Measurements from ENCODE around the gene CAB39L.

Gene CAB39L

GRCh38 chr13:49395878-49396380, 47.9 kb downstream of the CAB39L start:
- no peak for DNase-seq

- no peak for DNase-seq
These were observed 48.4 kb downstream of the CAB39L start for GRCh38 chr13:49395451-49395865.

- no peak for DNase-seq
These were observed 55.7 kb downstream of the CAB39L start for GRCh38 chr13:49388091-49388635.

GRCh38 chr13:49386664-49387063, 57.2 kb downstream of the CAB39L start:
- no peak for DNase-seq

GRCh38 chr13:49376121-49376520, 67.7 kb downstream of the CAB39L start:
- no peak for DNase-seq

- no peak for DNase-seq
These were observed 69.1 kb downstream of the CAB39L start for GRCh38 chr13:49374585-49375290.

- no peak for DNase-seq
These were observed 70.1 kb downstream of the CAB39L start for GRCh38 chr13:49373716-49374115.

- DNase-seq = no peak
These were observed 71.8 kb downstream of the CAB39L start for GRCh38 chr13:49371943-49372613.

GRCh38 chr13:49370371-49370770, 73.5 kb downstream of the CAB39L start:
- no peak for DNase-seq

- DNase-seq = no peak
These were observed 74.0 kb downstream of the CAB39L start for GRCh38 chr13:49369866-49370265.

GRCh38 chr13:49368688-49369087, 75.2 kb downstream of the CAB39L start:
- no peak for DNase-seq

GRCh38 chr13:49367640-49368422, 76.0 kb downstream of the CAB39L start:
- no peak for DNase-seq

GRCh38 chr13:49366841-49367240, 77.0 kb downstream of the CAB39L start:
- DNase-seq = no peak

GRCh38 chr13:49357694-49358093, 86.2 kb downstream of the CAB39L start:
- DNase-seq = no peak

- no peak for DNase-seq
These were observed 87.6 kb downstream of the CAB39L start for GRCh38 chr13:49356223-49356622.

- DNase-seq = no peak
These were observed 89.1 kb downstream of the CAB39L start for GRCh38 chr13:49354719-49355118.

GRCh38 chr13:49353908-49354307, 90.0 kb downstream of the CAB39L start:
- DNase-seq = no peak

GRCh38 chr13:49351871-49352270, 92.0 kb downstream of the CAB39L start:
- DNase-seq = no peak

- no peak for DNase-seq
These were observed 95.1 kb downstream of the CAB39L start for GRCh38 chr13:49348751-49349150.

- no peak for DNase-seq
These were observed 96.0 kb downstream of the CAB39L start for GRCh38 chr13:49347650-49348385.

GRCh38 chr13:49346460-49346859, 97.4 kb downstream of the CAB39L start:
- DNase-seq = no peak

- DNase-seq = no peak
These were observed 100.1 kb downstream of the CAB39L start for GRCh38 chr13:49343731-49344130.

- DNase-seq = no peak
These were observed 100.6 kb downstream of the CAB39L start for GRCh38 chr13:49343255-49343654.

Measured in activated T-cell treated with anti-CD3 and anti-CD28 coated beads for 4 hours (primary cell).